Motor neuron (in vitro differentiated cells): ENCODE measurements around the gene DCLRE1B. TPM values are rescaled to one million over a fixed set of nuclear protein-coding genes. Genes with fewer than 3 reads are reported as not detected.
A peak's percentile ranks its signal among the peaks of the same experiment; 100 is the strongest.

ENCODE experiments used
- ATAC-seq, 8 experiments: fragments of 200-7000 bp; cut with Tn5 transposase; replicated peaks in 6 of 8; 2 replicates each; pipeline ENCODE4 v1.8.0; 2021; ENCODE audit warnings: mild to moderate bottlenecking in 8 of 8, moderate library complexity in 8 of 8
- H3K27ac ChIP-seq, 2 donors: fragments of 250-450 bp; sonication (Bioruptor Pico); 2 replicates each; pipeline ENCODE4 v1.9.0; 2021; ENCODE audit warnings: antibody characterized with exemption in 2 of 2, mild to moderate bottlenecking in 2 of 2, moderate library complexity in 1 of 2
- H3K4me1 ChIP-seq, 2 donors: fragments of 250-450 bp; sonication (Bioruptor Pico); replicated peaks in 1 of 2; 2 replicates each; pipeline ENCODE4 v1.6.1; 2021; ENCODE audit warnings: antibody characterized with exemption in 2 of 2, mild to moderate bottlenecking in 2 of 2, moderate library complexity in 1 of 2
- H3K4me3 ChIP-seq, 5 donors: fragments of 250-450 bp; sonication (Bioruptor Pico); 2 replicates each; pipeline ENCODE4 v1.9.0; 2021; ENCODE audit warnings: antibody characterized with exemption in 5 of 5, mild to moderate bottlenecking in 5 of 5, moderate library complexity in 4 of 5
- WGBS, 10 experiments: fragments of 450-650 bp; shearing (Covaris generic); methylation state at CpG; one replicate each; pipeline ENCODE4 v1.0.0; 2022; 5-methylcytosine and 5-hydroxymethylcytosine counted together
- in situ Hi-C, 9 experiments: fragments of 400-800 bp; cut with MboI; loops; one replicate each; pipeline ENCODE4 v1.15.0; 2021; ENCODE audit warnings: low sequenced_read_pairs in 9 of 9, low pct_unique_long_range_greater_than_20kb in 2 of 9; ENCODE audit not compliant: unreplicated experiment in 9 of 9
- total RNA-seq, 8 experiments: library from RNA; unstranded; fragments of 300-600 nt; gene quantifications; 2 replicates each; pipeline versions ENCODE4 v1.2.3 to v1.2.4, GENCODE V29; 2022

The DCLRE1B gene
- total RNA-seq, 8 experiments from 2014 or later: 1.6 to 14.2 (median 6.4) TPM

GRCh38 chr1:113917400-113918082 lies 12.4 kb downstream of the DCLRE1B start:
- Histone ChIP-seq H3K4me3 (no peak overlapping the region), H3K27ac (no peak overlapping the region), H3K4me1 (no peaks in the 10 kb centered on the region)
- WGBS, 10 experiments: 67 to 100% (median 91%) methylated on average over 1 to 2 of the region's 2 CpGs; no CpG with 5 or more reads in 2 of the 10 experiments
- in situ Hi-C loops: loop anchor here in 1 of 9 experiments (25.0 kb wide), 1 partner anchor 105 kb away; the partner anchor contains the start of gene RSBN1
- ATAC-seq: no peak

- H3K4me1 ChIP-seq: no peaks in the 10 kb centered on the region
- H3K4me3 ChIP-seq: no peak overlapping the region
- in situ Hi-C loops: loop anchor here in 1 of 9 experiments (25.0 kb wide), 1 partner anchor 106 kb away; the partner anchor contains the start of gene RSBN1
- no peak overlapping the region for H3K27ac ChIP-seq
- ATAC-seq: no peak
These were observed 13.1 kb downstream of the DCLRE1B start for GRCh38 chr1:113918243-113918642.

GRCh38 chr1:113922957-113923356 lies 17.8 kb downstream of the DCLRE1B start:
- peaks cover 0 to 1% of the 10 kb centered on the region in 2 donors for H3K4me1 ChIP-seq
- WGBS, 10 experiments: 0 to 94% (median 59%) methylated on average over 2 to 4 of the region's 4 CpGs; no CpG with 5 or more reads in 3 of the 10 experiments
- in situ Hi-C loops: loop anchor here in 1 of 9 experiments (25.0 kb wide), 1 partner anchor 111 kb away; the partner anchor contains the start of gene RSBN1
- no peak overlapping the region for H3K4me3 ChIP-seq
- ATAC-seq: no peak
- H3K27ac ChIP-seq: no peak overlapping the region

DNA sequence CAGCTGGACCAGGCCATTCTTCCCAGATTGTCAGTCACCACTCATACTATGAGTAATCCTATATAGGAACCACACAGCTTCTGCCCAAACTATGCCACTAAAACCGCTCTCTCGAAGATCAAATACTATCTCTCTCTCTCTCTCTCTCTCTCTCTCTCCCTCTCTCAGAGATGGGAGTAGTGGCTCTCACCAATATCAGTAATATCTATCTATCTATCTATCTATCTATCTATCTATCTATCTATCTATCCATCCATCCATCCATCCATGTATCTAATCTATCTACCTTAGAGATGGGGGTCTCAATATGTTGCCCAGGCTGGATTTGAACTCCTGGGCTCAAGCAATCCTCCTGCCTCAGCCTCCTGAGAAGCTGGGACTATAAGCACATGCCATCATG lies 19.3 kb downstream of the DCLRE1B start:
- in situ Hi-C loops: loop anchor here in 1 of 9 experiments (25.0 kb wide), 1 partner anchor 112 kb away; the partner anchor contains the start of gene RSBN1
- Histone ChIP-seq H3K27ac (no peak overlapping the region), H3K4me3 (no peak overlapping the region), H3K4me1 (peaks cover 0 to 6% of the 10 kb centered on the region in 2 donors)
- ATAC-seq: no peak
- WGBS, 10 experiments: 72 to 100% (median 100%) methylated on average over 1 to 2 of the region's 2 CpGs; no CpG with 5 or more reads in 5 of the 10 experiments

GRCh38 chr1:113928187-113928930 lies 23.2 kb downstream of the DCLRE1B start:
- ATAC-seq: no peak
- Histone ChIP-seq H3K27ac (peak overlapping the region; percentile 82 to 91), H3K4me1 (peaks cover 4 to 19% of the 10 kb centered on the region in 2 donors), H3K4me3 (peak overlapping the region; percentile 52 to 93 (median 72))
- in situ Hi-C loops: no loop called here
- WGBS, 10 experiments: 0 to 80% (median 16%) methylated on average over 1 to 6 of the region's 6 CpGs

DNA sequence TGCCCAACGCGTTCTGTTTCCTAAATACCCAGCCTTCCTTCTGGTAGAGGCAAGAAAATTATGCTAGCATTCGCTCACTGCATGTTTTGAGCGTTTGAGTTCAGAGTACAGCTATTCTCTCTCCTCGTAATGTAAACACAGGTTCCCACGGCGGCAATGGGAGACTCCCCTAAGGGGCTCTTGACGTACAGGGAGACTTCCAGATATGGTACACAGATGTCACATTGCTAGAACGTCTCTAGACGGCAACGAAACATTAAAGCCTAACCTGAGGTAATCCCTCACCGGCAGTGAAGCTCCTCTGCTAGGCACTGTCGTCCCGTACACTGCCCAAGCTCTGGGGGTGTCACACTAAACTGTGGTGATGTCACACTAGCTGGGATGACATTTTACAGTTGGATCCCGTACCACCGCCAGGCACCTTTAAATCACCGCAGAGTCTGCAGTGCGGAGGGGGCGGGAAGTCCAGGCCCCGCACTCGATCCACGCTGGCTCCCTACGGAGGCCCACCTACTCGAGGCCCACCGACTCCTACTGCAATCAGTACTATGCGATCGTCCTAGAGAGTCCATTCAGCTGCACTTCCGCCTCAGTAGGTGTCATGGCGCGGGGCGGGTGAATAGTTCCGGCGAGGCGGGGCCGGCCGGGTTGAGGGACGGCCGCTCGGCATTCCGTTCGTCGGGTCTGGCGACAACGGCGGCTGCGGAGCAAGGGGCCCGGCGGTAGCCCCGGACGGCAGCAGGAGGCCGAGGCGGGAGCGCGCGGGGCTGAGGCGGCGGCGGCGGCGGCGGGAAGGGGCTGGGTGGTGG lies 24.0 kb downstream of the DCLRE1B start, which contains the start of gene HIPK1:
Gene HIPK1 (plus strand): TSS at position 384 of the 809 bp plus-strand sequence.
- H3K4me1 ChIP-seq: peaks cover 4 to 19% of the 10 kb centered on the region in 2 donors
- ATAC-seq: peak; percentile 65 to 93 (median 91)
- WGBS, 10 experiments: 0 to 12% (median 0%) methylated on average over 3 to 23 of the region's 61 CpGs; no CpG with 5 or more reads in 1 of the 10 experiments
- in situ Hi-C loops: no loop called here
- H3K27ac ChIP-seq: peak within 1 kb of the TSS; percentile 82 to 91
- H3K4me3 ChIP-seq: peak within 1 kb of the TSS; percentile 52 to 93 (median 72)

- H3K4me3 ChIP-seq: peak overlapping the region; percentile 52 to 93 (median 72)
- peaks cover 4 to 19% of the 10 kb centered on the region in 2 donors for H3K4me1 ChIP-seq
- in situ Hi-C loops: no loop called here
- peak; percentile 1 to 55 (median 30) for ATAC-seq
- 0 to 1% (median 0%) methylated on average over 4 to 16 of the region's 64 CpGs; no CpG with 5 or more reads in 5 of the 10 experiments for WGBS, 10 experiments
- H3K27ac ChIP-seq: peak overlapping the region; percentile 82 to 91
These were observed 24.8 kb downstream of the DCLRE1B start for GRCh38 chr1:113929750-113930498.

DNA sequence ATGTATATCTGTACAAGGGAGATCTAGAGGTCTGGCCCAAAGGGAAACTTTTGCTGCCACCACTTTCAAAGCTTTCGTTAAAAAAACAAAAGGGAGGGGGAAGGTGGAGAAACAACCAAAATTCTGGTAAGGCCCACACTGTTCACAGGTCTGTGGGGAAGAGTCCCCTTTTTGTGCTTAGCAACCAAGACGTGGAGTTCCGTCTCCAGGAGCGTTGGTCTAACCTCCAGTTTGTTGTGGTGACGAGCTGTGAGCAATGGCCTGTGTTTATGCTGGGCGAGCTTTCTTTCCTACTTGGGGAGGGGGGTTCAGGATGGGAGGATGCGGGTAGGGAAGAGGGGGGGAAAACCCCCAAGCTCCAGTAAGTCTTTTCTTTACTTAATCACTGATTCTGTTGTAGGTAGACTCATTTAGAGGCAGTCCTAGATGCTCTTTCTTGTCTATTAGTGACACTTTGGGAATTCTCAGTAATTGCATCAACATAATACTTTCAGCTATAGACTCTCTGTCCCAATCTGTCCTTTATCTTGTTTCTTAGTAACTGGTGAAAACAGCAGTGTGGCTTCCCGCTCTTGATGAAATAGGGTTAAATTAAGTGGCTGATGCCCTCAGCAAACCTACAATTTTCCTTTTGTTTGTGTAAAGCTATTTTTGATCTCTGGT lies 25.5 kb downstream of the DCLRE1B start:
- peak in 4 of 8 experiments; percentile 1 to 40 (median 28) for ATAC-seq
- Histone ChIP-seq H3K4me3 (peak overlapping the region; percentile 52 to 93 (median 72)), H3K27ac (peak overlapping the region; percentile 82 to 91), H3K4me1 (peaks cover 4 to 19% of the 10 kb centered on the region in 2 donors)
- 0 to 33% (median 14%) methylated on average over 1 to 6 of the region's 8 CpGs; no CpG with 5 or more reads in 1 of the 10 experiments for WGBS, 10 experiments
- in situ Hi-C loops: no loop called here

GRCh38 chr1:113931451-113931851 lies 26.3 kb downstream of the DCLRE1B start:
- no peak overlapping the region for H3K27ac ChIP-seq
- H3K4me3 ChIP-seq: peak overlapping the region in 2 of 5 donors; percentile 72 to 93
- ATAC-seq: no peak
- in situ Hi-C loops: no loop called here
- 4 to 86% (median 66%) methylated on average over 2 to 3 of the region's 3 CpGs for WGBS, 10 experiments
- peaks cover 4 to 19% of the 10 kb centered on the region in 2 donors for H3K4me1 ChIP-seq

DNA sequence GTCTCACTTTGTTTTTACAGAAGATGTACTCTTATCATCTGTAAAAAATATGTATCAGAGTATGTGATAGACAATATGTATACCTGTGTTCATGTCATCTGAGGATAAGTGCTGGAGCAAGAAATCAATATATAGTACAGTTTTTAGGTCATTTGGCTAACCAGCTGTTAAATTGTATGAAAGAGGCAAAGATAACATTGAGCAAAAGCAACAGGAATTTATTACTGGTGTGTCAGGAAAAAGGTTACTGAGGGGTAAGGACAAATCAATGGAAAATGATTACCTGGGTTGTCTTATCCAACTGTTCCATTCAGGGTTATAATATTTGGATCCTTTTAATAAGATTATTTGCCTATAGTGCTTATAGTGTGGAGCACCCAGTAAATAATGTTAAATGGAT lies 28.9 kb downstream of the DCLRE1B start:
- H3K4me3 ChIP-seq: no peak overlapping the region
- H3K4me1 ChIP-seq: peaks cover 4 to 13% of the 10 kb centered on the region in 2 donors
- no peak for ATAC-seq
- in situ Hi-C loops: no loop called here
- H3K27ac ChIP-seq: no peak overlapping the region

- ATAC-seq: no peak
- H3K27ac ChIP-seq: no peak overlapping the region
- 56 to 100% (median 93%) methylated on average over 2 to 5 of the region's 5 CpGs for WGBS, 10 experiments
- H3K4me1 ChIP-seq: peaks cover 4 to 13% of the 10 kb centered on the region in 2 donors
- in situ Hi-C loops: no loop called here
- H3K4me3 ChIP-seq: no peak overlapping the region
These were observed 29.5 kb downstream of the DCLRE1B start for GRCh38 chr1:113934511-113935055.
